A673 (cell line): ENCODE data around the gene DIP2B. TPM values are rescaled to one million over a fixed set of nuclear protein-coding genes. Genes with fewer than 3 reads are reported as not detected.

ENCODE experiments used
- BruUV-seq: library from RNA; stranded (reverse); fragments of 400-500 nt; replicated peaks from 2 replicates; lab custom pipeline; 2021; lab: Mats Ljungman, UMichigan
- CTCF ChIA-PET: fragments of 300-600 bp; sonication (Branson Sonifier 250); formaldehyde crosslinking; loops from one replicate; lab custom pipeline; 2022; ENCODE audit warnings: antibody characterized with exemption; lab: Charles Lee
- POLR2A ChIA-PET: fragments of 300-600 bp; sonication (Branson Sonifier 250); formaldehyde crosslinking; loops from one replicate; lab custom pipeline; 2022; ENCODE audit warnings: antibody characterized with exemption; ENCODE audit not compliant: low non-redundant PET; lab: Charles Lee
- DNase-seq: peaks from one replicate; pipeline ENCODE4 v3.0.0-alpha.2; 2015; ENCODE audit warnings: low spot score
- H3K27ac ChIP-seq: fragments of 200-600 bp; sonication (generic); 2 replicates; pipeline ENCODE4 v1.5.1; 2016; ENCODE audit warnings: mixed run types, low read depth, mild to moderate bottlenecking, mixed read lengths, antibody characterized with exemption, low read length; ENCODE audit not compliant: poor library complexity, severe bottlenecking
- H3K27me3 ChIP-seq: fragments of 200-600 bp; sonication (generic); replicated peaks from 2 replicates; pipeline ENCODE4 v1.6.1; 2017; ENCODE audit warnings: mixed run types, low read depth, mild to moderate bottlenecking, mixed read lengths, antibody characterized with exemption, low read length; ENCODE audit not compliant: insufficient read depth, poor library complexity
- H3K36me3 ChIP-seq: fragments of 200-600 bp; sonication (generic); 2 replicates; pipeline ENCODE4 v1.6.1; 2016; ENCODE audit warnings: mixed run types, mild to moderate bottlenecking, mixed read lengths, antibody characterized with exemption, low read length; ENCODE audit not compliant: insufficient read depth, poor library complexity, severe bottlenecking
- H3K4me1 ChIP-seq: fragments of 200-600 bp; sonication (generic); 2 replicates; pipeline ENCODE4 v1.6.1; 2017; ENCODE audit warnings: mixed run types, mild to moderate bottlenecking, mixed read lengths, antibody characterized with exemption, low read length; ENCODE audit not compliant: insufficient read depth, poor library complexity, severe bottlenecking
- H3K4me3 ChIP-seq: fragments of 200-600 bp; sonication (generic); 2 replicates; pipeline ENCODE4 v1.5.1; 2016; ENCODE audit warnings: low read depth, mixed run types, mild to moderate bottlenecking, mixed read lengths, low read length; ENCODE audit not compliant: poor library complexity, severe bottlenecking
- H3K9me3 ChIP-seq: fragments of 200-600 bp; sonication (generic); 2 replicates; pipeline ENCODE4 v1.6.1; 2016; ENCODE audit warnings: mixed run types, low read depth, mild to moderate bottlenecking, mixed read lengths, antibody characterized with exemption, low read length; ENCODE audit not compliant: poor library complexity, severe bottlenecking
- CTCF ChIP-seq: fragments of 300-800, 200-600 bp; sonication (generic); conservative IDR thresholded peaks from 2 replicates; pipeline ENCODE4 v1.5.1; 2017; ENCODE audit warnings: low read depth, mild to moderate bottlenecking, antibody characterized with exemption, low read length, moderate library complexity, mixed read lengths
- EZH2 ChIP-seq: fragments of 200-600 bp; sonication (generic); IDR thresholded peaks from 2 replicates; pipeline ENCODE4 v1.6.1; 2017; ENCODE audit warnings: borderline replicate concordance, low read depth, mild to moderate bottlenecking, mixed read lengths, antibody characterized with exemption, low read length; ENCODE audit not compliant: poor library complexity, severe bottlenecking
- intact Hi-C: fragments of 100-400 bp; cut with micrococcal nuclease; formaldehyde crosslinking; loops from one replicate; pipeline ENCODE4 v1.10.0; 2022; ENCODE audit not compliant: unreplicated experiment
- total RNA-seq: library from RNA; stranded (reverse); gene quantifications from 2 replicates; pipeline ENCODE4 v1.2.3, GENCODE V29; 2021

The DIP2B gene
- total RNA-seq, 1 experiment from 2014 or later = 40.5 TPM

- peaks cover 39% of the 10 kb centered on the region for H3K4me1 ChIP-seq
- intact Hi-C loops = loop anchor here (10.0 kb wide), 2 partner anchors 308 to 518 kb away; partner anchors contain the start of gene SLC11A2
- POLR2A ChIA-PET = no interaction called here
- DNase-seq = no peak
- no peaks in the 10 kb centered on the region for H3K36me3 ChIP-seq
- BruUV-seq = no TSS peak
- peak overlapping the region; percentile 93 for H3K27ac ChIP-seq
- peak overlapping the region; percentile 74 for H3K4me3 ChIP-seq
- H3K9me3 ChIP-seq = no peaks in the 10 kb centered on the region
- H3K27me3 ChIP-seq = no peaks in the 10 kb centered on the region
- CTCF ChIA-PET = interaction anchor here (1.2 kb wide), 1 partner anchor 131 kb away, joined by 3 read pairs; no protein-coding TSS in a partner anchor
- TF ChIP-seq CTCF = no peak
- TF ChIP-seq EZH2 = no peak
These were observed 2.1 kb downstream of the DIP2B start for GRCh38 chr12:50506753-50507473.

GRCh38 chr12:50507474-50507838, 2.7 kb downstream of the DIP2B start:
- CTCF ChIA-PET = interaction anchor here (1.2 kb wide), 1 partner anchor 131 kb away, joined by 3 read pairs; no protein-coding TSS in a partner anchor
- TF ChIP-seq EZH2 (no peak), CTCF (no peak)
- intact Hi-C loops = loop anchor here (10.0 kb wide), 2 partner anchors 307 to 517 kb away; partner anchors contain the start of gene SLC11A2
- peak overlapping the region; percentile 93 for H3K27ac ChIP-seq
- H3K4me3 ChIP-seq = peak overlapping the region; percentile 74
- H3K4me1 ChIP-seq = peaks cover 39% of the 10 kb centered on the region
- POLR2A ChIA-PET = no interaction called here
- no peaks in the 10 kb centered on the region for H3K9me3 ChIP-seq
- H3K36me3 ChIP-seq = no peaks in the 10 kb centered on the region
- H3K27me3 ChIP-seq = no peaks in the 10 kb centered on the region
- DNase-seq = no peak
- no TSS peak for BruUV-seq

GRCh38 chr12:50507930-50508329, 3.1 kb downstream of the DIP2B start:
- no peak overlapping the region for H3K27ac ChIP-seq
- no peaks in the 10 kb centered on the region for H3K9me3 ChIP-seq
- POLR2A ChIA-PET = no interaction called here
- no peaks in the 10 kb centered on the region for H3K36me3 ChIP-seq
- intact Hi-C loops = loop anchor here (10.0 kb wide), 2 partner anchors 307 to 517 kb away; partner anchors contain the start of gene SLC11A2
- DNase-seq = no peak
- H3K27me3 ChIP-seq = no peaks in the 10 kb centered on the region
- CTCF ChIA-PET = interaction anchor here (1.2 kb wide), 1 partner anchor 130 kb away, joined by 3 read pairs; no protein-coding TSS in a partner anchor
- H3K4me1 ChIP-seq = peaks cover 39% of the 10 kb centered on the region
- H3K4me3 ChIP-seq = no peak overlapping the region
- no TSS peak for BruUV-seq
- no peak for TF ChIP-seq CTCF
- no peak for TF ChIP-seq EZH2
